GM12873 (cell line): ENCODE measurements around the gene EFCAB6.

Experiments used
- CTCF ChIP-seq: IDR thresholded peaks from 2 replicates; pipeline ENCODE4 v1.5.1; 2012; ENCODE audit warnings: low read depth, mild to moderate bottlenecking, moderate library complexity, low read length, control low read depth; ENCODE audit not compliant: insufficient read depth; ENCODE audit errors: missing control alignments

EFCAB6 gene

DNA sequence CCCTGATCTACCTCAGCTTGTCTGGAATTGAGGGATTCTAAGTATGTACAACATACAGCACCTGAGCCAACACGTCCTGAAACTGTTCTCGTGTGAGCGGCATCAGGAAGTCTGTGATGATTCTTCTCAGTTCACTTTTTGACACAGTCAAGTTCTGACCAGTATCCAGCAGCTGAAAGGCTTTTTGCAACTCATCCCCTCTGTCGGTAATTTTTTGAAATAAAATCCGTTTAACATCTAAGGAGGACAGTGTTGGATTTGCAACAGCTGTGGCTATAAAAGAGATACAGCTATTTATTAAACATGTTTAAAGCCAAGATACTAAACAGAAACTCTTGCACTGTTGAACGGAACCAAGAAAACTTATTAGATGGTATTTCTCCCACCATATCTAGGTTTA lies 39.3 kb downstream of the EFCAB6 start:
- TF ChIP-seq CTCF, result no peak

DNA sequence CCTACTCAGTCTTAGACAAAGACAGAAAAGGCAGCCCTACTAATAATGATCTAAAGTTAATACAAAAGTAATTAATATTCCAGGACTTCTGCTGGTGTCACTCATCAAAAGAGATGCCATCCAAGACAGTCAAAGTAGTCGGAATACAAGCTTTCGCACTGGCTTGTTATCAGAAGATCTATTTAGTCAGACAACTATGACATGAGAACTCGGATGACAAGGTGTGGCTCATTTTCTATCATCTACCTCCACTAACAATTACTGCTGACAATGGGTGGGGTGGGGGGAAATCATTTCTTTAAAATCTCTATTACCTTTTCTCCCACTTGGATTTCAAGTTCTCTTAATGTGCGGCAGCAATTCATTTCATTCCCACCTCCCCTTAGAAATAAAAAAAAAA lies 56.7 kb downstream of the EFCAB6 start:
- TF ChIP-seq CTCF, result no peak

GRCh38 chr22:43755011-43755410 lies 57.1 kb downstream of the EFCAB6 start:
- TF ChIP-seq CTCF, result no peak

DNA sequence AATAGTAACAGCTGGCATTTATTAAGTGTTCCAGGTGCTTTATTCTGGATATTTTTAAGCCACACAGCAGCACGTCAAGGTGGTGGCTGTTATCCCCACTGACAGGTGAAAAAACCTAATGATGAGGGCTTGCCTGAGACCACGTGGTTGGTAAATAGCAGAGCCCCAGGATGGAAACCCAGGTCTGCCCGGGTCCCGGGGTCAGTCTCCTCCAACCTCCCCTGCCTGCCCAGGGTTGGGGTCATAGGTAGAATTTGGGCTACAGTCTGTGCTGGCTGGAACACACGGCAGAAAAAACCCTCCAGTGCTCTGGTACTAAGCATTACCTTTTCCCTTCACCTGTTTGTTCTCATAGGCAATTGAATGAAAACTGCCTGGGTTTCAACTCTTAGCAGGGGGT lies 57.9 kb downstream of the EFCAB6 start:
- no peak for TF ChIP-seq CTCF

DNA sequence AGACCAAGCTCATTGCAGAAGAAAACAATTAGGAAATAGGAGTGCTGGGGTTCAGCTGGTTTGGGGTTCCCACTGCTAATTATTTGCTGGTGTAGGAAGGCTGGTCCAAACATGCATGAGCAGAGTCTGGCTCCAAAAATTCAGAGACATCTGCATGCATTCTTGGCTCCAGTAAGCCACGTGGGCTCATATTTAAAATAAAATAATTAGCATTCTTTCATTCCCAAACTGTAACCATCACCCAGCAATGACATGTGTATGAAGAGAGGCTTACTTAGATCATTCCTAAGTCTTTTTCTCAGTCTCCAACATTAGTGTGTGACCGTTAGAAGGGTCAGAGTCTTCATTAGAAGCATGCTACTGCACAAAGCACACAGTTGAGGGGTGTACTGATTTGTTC lies 58.4 kb downstream of the EFCAB6 start:
- TF ChIP-seq CTCF, result no peak

DNA sequence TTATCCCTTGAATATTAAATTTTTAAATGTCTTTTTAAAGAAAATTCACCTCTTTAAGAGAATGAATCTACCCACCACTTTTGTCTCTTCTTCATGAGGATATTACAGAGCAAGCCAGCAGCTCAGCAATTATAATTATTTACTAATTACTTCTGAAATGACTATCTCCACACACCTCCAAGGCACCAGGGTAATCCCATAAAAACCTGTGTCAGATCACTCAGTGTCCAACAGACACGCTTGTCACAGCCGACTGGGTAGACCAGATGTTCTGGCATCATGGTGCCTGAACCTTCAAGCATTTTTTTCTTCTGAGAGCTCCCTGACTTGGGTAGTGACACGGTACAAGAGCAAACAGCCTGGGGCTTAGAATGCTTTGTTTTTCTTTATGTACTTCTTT lies 61.4 kb downstream of the EFCAB6 start:
- TF ChIP-seq CTCF, result no peak

DNA sequence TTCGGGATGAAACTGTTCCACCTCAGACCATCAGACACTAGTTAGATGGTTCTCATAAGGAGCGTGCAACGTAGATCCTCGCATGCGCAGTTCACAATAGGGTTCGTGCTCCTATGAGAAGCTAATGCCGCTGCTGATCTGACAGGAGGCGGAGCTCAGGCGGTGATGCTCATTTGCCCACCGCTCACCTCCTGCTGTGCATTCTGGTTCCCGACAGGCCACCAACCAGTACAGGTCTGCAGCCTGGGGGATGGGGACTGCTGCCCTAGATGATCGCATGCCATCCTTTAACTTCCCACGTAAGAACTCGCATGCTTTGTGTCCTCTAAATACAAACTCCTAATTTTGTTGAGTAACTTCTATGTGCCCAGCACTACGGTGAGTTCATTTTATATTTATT lies 62.6 kb downstream of the EFCAB6 start:
- no peak for TF ChIP-seq CTCF

DNA sequence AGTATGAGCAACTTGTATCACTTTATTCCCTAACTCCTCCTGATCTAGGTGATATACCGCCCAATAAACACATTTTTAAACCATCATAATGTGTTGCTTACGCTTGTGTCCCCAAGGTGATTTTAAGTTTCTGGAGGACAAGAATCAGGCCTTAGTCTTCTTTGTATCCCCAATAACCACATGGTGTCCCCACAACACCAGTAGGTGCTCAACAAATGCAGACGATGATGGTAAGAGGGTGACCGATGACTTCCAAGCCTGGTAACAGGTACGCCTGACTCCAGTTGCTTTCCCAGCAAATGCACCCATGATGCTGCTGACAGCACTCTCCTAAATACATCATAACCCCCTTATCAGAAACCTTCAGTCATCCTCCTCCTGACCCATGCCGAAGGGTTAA lies 64.2 kb downstream of the EFCAB6 start:
- peak; percentile 13 for TF ChIP-seq CTCF
